Sciatic nerve (tissue), 2 donors: ENCODE data around the gene TSPAN9. TPM values are rescaled to one million over a fixed set of nuclear protein-coding genes. Genes with fewer than 3 reads are reported as not detected.

Experiments used
- ATAC-seq: fragments of 200-7000 bp; cut with Tn5 transposase; one replicate; pipeline ENCODE4 v1.9.1; 2020; ENCODE audit warnings: mild to moderate bottlenecking, moderate library complexity
- DNase-seq: peaks from one replicate; pipeline ENCODE4 v3.0.0-alpha.2; 2020; ENCODE audit warnings: low spot score
- intact Hi-C: fragments of 100-400 bp; cut with DNase I; formaldehyde crosslinking; loops from one replicate; pipeline ENCODE4 v1.14.2; 2022
- total RNA-seq: library from RNA; stranded (reverse); fragmentation: NEBNext Ultra II Directional; extraction: Animal tissue kit (Norgen Biotek cat#: 25700); gene quantifications from one replicate; pipeline ENCODE4 v1.2.1, GENCODE V29; 2021
- donor health status: DM: no; HTN: no; CAD: no.
- donor health status: DM: no; HTN: no; CAD: no.

The TSPAN9 gene
- total RNA-seq, 1 donor from 2014 or later = 37.5 TPM

- ATAC-seq = no peak
- intact Hi-C loops = loop anchor here (2.0 to 10.0 kb wide), 3 partner anchors 69 to 131 kb away; no protein-coding TSS in a partner anchor
- DNase-seq = no peak
Observed at GRCh38 chr12:3203713-3204112, 126.5 kb downstream of the TSPAN9 start.

GRCh38 chr12:3204143-3204542 is 127.0 kb downstream of the TSPAN9 start:
- DNase-seq (no peak), ATAC-seq (no peak)
- intact Hi-C loops = loop anchor here (5.0 to 10.0 kb wide), 2 partner anchors 69 to 132 kb away; no protein-coding TSS in a partner anchor

GRCh38 chr12:3204730-3205531 is 127.8 kb downstream of the TSPAN9 start:
- DNase-seq (no peak), ATAC-seq (no peak)
- intact Hi-C loops = loop anchor here (5.0 to 10.0 kb wide), 2 partner anchors 70 to 133 kb away; no protein-coding TSS in a partner anchor

- no peak for DNase-seq
- intact Hi-C loops = loop anchor here (10.0 kb wide), 1 partner anchor 71 kb away; no protein-coding TSS in a partner anchor
- ATAC-seq = peak; percentile 35
Observed at GRCh38 chr12:3205742-3206519, 128.8 kb downstream of the TSPAN9 start.

GRCh38 chr12:3206536-3207072 is 129.4 kb downstream of the TSPAN9 start:
- intact Hi-C loops = loop anchor here (10.0 kb wide), 1 partner anchor 72 kb away; no protein-coding TSS in a partner anchor
- ATAC-seq = no peak
- no peak for DNase-seq

GRCh38 chr12:3207175-3207574 is 130.0 kb downstream of the TSPAN9 start:
- ATAC-seq = no peak
- DNase-seq = no peak
- intact Hi-C loops = loop anchor here (10.0 kb wide), 1 partner anchor 72 kb away; no protein-coding TSS in a partner anchor

GRCh38 chr12:3207858-3208257 is 130.7 kb downstream of the TSPAN9 start:
- intact Hi-C loops = loop anchor here (10.0 kb wide), 1 partner anchor 73 kb away; no protein-coding TSS in a partner anchor
- ATAC-seq = no peak

GRCh38 chr12:3213188-3213587 is 136.0 kb downstream of the TSPAN9 start:
- ATAC-seq = no peak
- DNase-seq = no peak
- intact Hi-C loops = no loop called here

More at GRCh38 chr12:3207858-3208257, 130.7 kb downstream of the TSPAN9 start:
- DNase-seq = no peak

- ATAC-seq (no peak), DNase-seq (no peak)
- intact Hi-C loops = no loop called here
Observed at GRCh38 chr12:3213768-3214167, 136.6 kb downstream of the TSPAN9 start.

GRCh38 chr12:3214526-3215365 is 137.6 kb downstream of the TSPAN9 start:
- no peak for ATAC-seq
- intact Hi-C loops = no loop called here
- DNase-seq = no peak

GRCh38 chr12:3215410-3215975 is 138.3 kb downstream of the TSPAN9 start:
- DNase-seq (no peak), ATAC-seq (no peak)
- intact Hi-C loops = no loop called here

- ATAC-seq = no peak
- intact Hi-C loops = no loop called here
Observed at GRCh38 chr12:3216097-3216496, 138.9 kb downstream of the TSPAN9 start.

GRCh38 chr12:3216726-3217682 is 139.8 kb downstream of the TSPAN9 start:
- intact Hi-C loops = no loop called here
- ATAC-seq = peak; percentile 21
- no peak for DNase-seq

More at GRCh38 chr12:3216097-3216496, 138.9 kb downstream of the TSPAN9 start:
- no peak for DNase-seq

GRCh38 chr12:3217683-3218079 is 140.5 kb downstream of the TSPAN9 start:
- no peak for DNase-seq
- ATAC-seq = no peak
- intact Hi-C loops = no loop called here

GRCh38 chr12:3218228-3219171 is 141.3 kb downstream of the TSPAN9 start:
- DNase-seq = peak; percentile 81
- ATAC-seq = peak; percentile 93
- intact Hi-C loops = no loop called here

GRCh38 chr12:3219233-3219632 is 142.1 kb downstream of the TSPAN9 start:
- DNase-seq = no peak
- intact Hi-C loops = no loop called here
- no peak for ATAC-seq
